HEK293T (cell line): Measurements from ENCODE around the gene SEC61G.

Source experiments
- ARNT ChIP-seq: fragments of 450-650 bp; IDR thresholded peaks from 2 replicates; pipeline ENCODE4 v1.6.1; 2017; ENCODE audit warnings: mild to moderate bottlenecking
- BHLHE40 ChIP-seq: fragments of 450-650 bp; IDR thresholded peaks from 2 replicates; pipeline ENCODE4 v1.6.1; 2016; ENCODE audit warnings: mild to moderate bottlenecking, moderate library complexity, borderline replicate concordance
- CTBP1 ChIP-seq: fragments of 450-650 bp; IDR thresholded peaks from 2 replicates; pipeline ENCODE4 v1.6.1; 2016; ENCODE audit warnings: borderline replicate concordance
- ELF4 ChIP-seq: fragments of 450-650 bp; IDR thresholded peaks from 2 replicates; pipeline ENCODE4 v1.6.1; 2017; ENCODE audit warnings: antibody characterized with exemption
- FOXA1 ChIP-seq: fragments of 450-650 bp; IDR thresholded peaks from 2 replicates; pipeline ENCODE4 v1.6.1; 2016; ENCODE audit warnings: mild to moderate bottlenecking
- FOXK2 ChIP-seq: fragments of 450-650 bp; IDR thresholded peaks from 2 replicates; pipeline ENCODE4 v1.6.1; 2016; ENCODE audit warnings: mild to moderate bottlenecking
- FOXM1 ChIP-seq: fragments of 450-650 bp; IDR thresholded peaks from 2 replicates; pipeline ENCODE4 v1.6.1; 2017; ENCODE audit warnings: mild to moderate bottlenecking, borderline replicate concordance
- NFRKB ChIP-seq: fragments of 450-650 bp; IDR thresholded peaks from 2 replicates; pipeline ENCODE4 v1.6.1; 2016; ENCODE audit warnings: mild to moderate bottlenecking, moderate library complexity
- PKNOX1 ChIP-seq: fragments of 450-650 bp; IDR thresholded peaks from 2 replicates; pipeline ENCODE4 v1.6.1; 2016
- SP1 ChIP-seq: fragments of 450-650 bp; IDR thresholded peaks from 2 replicates; pipeline ENCODE4 v1.6.1; 2017
- ZNF384 ChIP-seq: fragments of 450-650 bp; IDR thresholded peaks from 2 replicates; pipeline ENCODE4 v1.6.1; 2016

GRCh38 chr7:54796150-54796549 lies 37.1 kb upstream of the SEC61G start:
- TF ChIP-seq ELF4: no peak
- no peak for TF ChIP-seq FOXK2
- no peak for TF ChIP-seq FOXA1
- TF ChIP-seq ZNF384: no peak
- TF ChIP-seq PKNOX1: no peak
- no peak for TF ChIP-seq CTBP1
- TF ChIP-seq FOXM1: no peak
- no peak for TF ChIP-seq ARNT
- TF ChIP-seq SP1: no peak
- TF ChIP-seq BHLHE40: no peak
- no peak for TF ChIP-seq NFRKB
